WERI-Rb-1 (cell line): ENCODE measurements around the gene FAM168B.

Experiments
- DNase-seq: peaks from one replicate; pipeline ENCODE4 v3.0.0-alpha.2; 2020
- H3K27ac ChIP-seq: fragments of 250-450 bp; sonication (Bioruptor Pico); 2 replicates; pipeline ENCODE4 v1.5.1; 2020; ENCODE audit warnings: mild to moderate bottlenecking, moderate library complexity
- H3K27me3 ChIP-seq: fragments of 250-450 bp; sonication (Bioruptor Pico); 2 replicates; pipeline ENCODE4 v1.5.1; 2021; ENCODE audit warnings: mild to moderate bottlenecking, low read depth, moderate library complexity; ENCODE audit not compliant: insufficient read depth, severe bottlenecking
- H3K36me3 ChIP-seq: fragments of 250-450 bp; sonication (Bioruptor Pico); 2 replicates; pipeline ENCODE4 v1.5.1; 2020; ENCODE audit warnings: mild to moderate bottlenecking, moderate library complexity
- H3K4me3 ChIP-seq: 2 replicates; pipeline ENCODE4 v1.5.1; 2011; ENCODE audit warnings: low read depth, mild to moderate bottlenecking, control low read depth, low read length
- H3K9me3 ChIP-seq: fragments of 250-450 bp; sonication (Bioruptor Pico); 2 replicates; pipeline ENCODE4 v1.5.1; 2021; ENCODE audit warnings: mild to moderate bottlenecking, moderate library complexity; ENCODE audit not compliant: severe bottlenecking
- CTCF ChIP-seq: IDR thresholded peaks from 2 replicates; pipeline ENCODE4 v1.5.1; 2011; ENCODE audit warnings: low read depth, mild to moderate bottlenecking, control low read depth, inconsistent platforms, low read length

Gene FAM168B

GRCh38 chr2:131006561-131006960, 86.7 kb downstream of the FAM168B start:
- Histone ChIP-seq H3K27me3 (no peaks in the 10 kb centered on the region), H3K9me3 (no peaks in the 10 kb centered on the region)
- TF ChIP-seq CTCF: no peak

GRCh38 chr2:131005216-131005935, 87.9 kb downstream of the FAM168B start:
- no peak for TF ChIP-seq CTCF
- Histone ChIP-seq H3K36me3 (no peaks in the 10 kb centered on the region), H3K27me3 (no peaks in the 10 kb centered on the region), H3K4me3 (no peak overlapping the region), H3K27ac (no peak overlapping the region), H3K9me3 (no peaks in the 10 kb centered on the region)
- DNase-seq: no peak

More at GRCh38 chr2:131006561-131006960, 86.7 kb downstream of the FAM168B start:
- H3K27ac ChIP-seq: no peak overlapping the region
- no peaks in the 10 kb centered on the region for H3K36me3 ChIP-seq
- H3K4me3 ChIP-seq: no peak overlapping the region
- no peak for DNase-seq

GRCh38 chr2:131004446-131005209, 88.6 kb downstream of the FAM168B start:
- TF ChIP-seq CTCF: no peak
- Histone ChIP-seq H3K9me3 (no peaks in the 10 kb centered on the region), H3K4me3 (no peak overlapping the region), H3K27ac (no peak overlapping the region), H3K36me3 (no peaks in the 10 kb centered on the region), H3K27me3 (no peaks in the 10 kb centered on the region)
- DNase-seq: no peak

- Histone ChIP-seq H3K27me3 (no peaks in the 10 kb centered on the region), H3K9me3 (no peaks in the 10 kb centered on the region), H3K36me3 (no peaks in the 10 kb centered on the region), H3K27ac (no peak overlapping the region), H3K4me3 (no peak overlapping the region)
- TF ChIP-seq CTCF: no peak
- DNase-seq: no peak
These were observed 94.7 kb downstream of the FAM168B start for GRCh38 chr2:130998561-130998960.
